GM13977 (cell line): ENCODE data around the gene EXOC4.

Experiments
- DNase-seq: peaks from one replicate; pipeline ENCODE4 v3.0.0; 2012; ENCODE audit warnings: low spot score
- in situ Hi-C: fragments of 300-500 bp; cut with MboI; formaldehyde crosslinking; loops from one replicate; pipeline ENCODE4 v1.12.0; 2022; ENCODE audit warnings: low sequenced_read_pairs, low pct_unique_long_range_greater_than_20kb, mixed read lengths, inconsistent platforms; ENCODE audit not compliant: unreplicated experiment
- TF ChIP-seq, protein P1 (sequence below): IDR thresholded peaks from 2 replicates; pipeline ENCODE4 v1.5.1; 2012; ENCODE audit warnings: mild to moderate bottlenecking, control low read depth; ENCODE audit not compliant: insufficient read depth; ENCODE audit errors: extremely low read depth, missing control alignments

Gene EXOC4

DNA sequence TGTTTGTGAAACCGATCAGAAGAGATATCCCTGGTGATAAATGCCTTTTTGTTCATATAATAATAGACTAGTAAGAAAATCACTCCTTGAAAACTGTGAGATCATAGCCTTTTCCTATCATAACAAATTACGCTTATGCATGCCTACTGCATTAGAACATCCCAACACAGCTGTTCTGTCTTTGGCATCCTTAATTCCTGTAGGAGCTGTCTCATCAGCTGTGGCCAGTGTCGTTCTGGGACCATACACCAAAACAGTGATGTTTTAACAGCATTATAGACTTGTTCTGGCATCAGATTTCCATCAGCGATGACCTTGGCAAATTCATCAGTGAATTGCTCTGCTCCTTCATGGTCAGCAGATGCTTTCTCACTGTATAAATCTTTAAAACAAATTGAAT lies 450.7 kb downstream of the EXOC4 start:
- TF ChIP-seq, protein P1, sequence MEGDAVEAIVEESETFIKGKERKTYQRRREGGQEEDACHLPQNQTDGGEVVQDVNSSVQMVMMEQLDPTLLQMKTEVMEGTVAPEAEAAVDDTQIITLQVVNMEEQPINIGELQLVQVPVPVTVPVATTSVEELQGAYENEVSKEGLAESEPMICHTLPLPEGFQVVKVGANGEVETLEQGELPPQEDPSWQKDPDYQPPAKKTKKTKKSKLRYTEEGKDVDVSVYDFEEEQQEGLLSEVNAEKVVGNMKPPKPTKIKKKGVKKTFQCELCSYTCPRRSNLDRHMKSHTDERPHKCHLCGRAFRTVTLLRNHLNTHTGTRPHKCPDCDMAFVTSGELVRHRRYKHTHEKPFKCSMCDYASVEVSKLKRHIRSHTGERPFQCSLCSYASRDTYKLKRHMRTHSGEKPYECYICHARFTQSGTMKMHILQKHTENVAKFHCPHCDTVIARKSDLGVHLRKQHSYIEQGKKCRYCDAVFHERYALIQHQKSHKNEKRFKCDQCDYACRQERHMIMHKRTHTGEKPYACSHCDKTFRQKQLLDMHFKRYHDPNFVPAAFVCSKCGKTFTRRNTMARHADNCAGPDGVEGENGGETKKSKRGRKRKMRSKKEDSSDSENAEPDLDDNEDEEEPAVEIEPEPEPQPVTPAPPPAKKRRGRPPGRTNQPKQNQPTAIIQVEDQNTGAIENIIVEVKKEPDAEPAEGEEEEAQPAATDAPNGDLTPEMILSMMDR: no peak
- in situ Hi-C loops: no loop called here
- no peak for DNase-seq

DNA sequence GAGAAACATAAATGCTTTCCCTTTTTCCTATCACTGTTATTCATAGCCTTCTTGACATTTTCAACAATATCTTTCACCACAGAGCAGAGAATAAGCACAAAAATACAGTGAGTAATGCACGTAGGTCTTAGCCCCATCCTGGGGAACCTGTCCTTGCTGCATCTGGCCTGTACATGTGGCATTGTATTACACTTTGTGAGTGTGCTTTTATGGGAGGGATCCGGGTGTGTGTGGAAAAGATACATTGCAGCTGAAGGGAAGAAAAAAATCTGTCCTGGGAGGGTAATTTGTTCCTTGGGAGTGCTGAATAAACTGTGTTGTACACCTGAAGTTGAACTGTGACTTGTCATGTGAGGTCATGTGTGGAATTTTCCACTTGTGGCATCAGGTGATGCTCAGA lies 451.6 kb downstream of the EXOC4 start:
- in situ Hi-C loops: no loop called here
- DNase-seq: no peak
- TF ChIP-seq, protein P1: no peak

DNA sequence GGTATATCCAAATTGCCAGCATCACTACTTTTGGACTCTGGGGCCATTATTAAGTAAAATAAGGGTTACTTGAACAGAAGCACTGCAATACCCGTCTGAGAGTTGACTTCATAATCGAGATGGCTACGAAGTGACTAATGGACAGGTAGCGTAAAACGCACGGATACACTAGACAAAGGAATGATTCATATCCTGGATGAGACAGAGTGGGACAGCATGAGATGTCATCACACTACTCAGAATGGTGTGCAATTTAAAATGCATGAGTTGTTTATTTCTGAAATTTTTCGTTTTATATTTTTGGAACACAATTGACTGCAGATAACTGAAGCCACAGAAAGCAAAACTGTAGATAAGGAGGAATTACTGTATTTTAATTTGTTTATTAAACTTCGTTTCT lies 452.7 kb downstream of the EXOC4 start:
- in situ Hi-C loops: no loop called here
- TF ChIP-seq, protein P1: no peak
- no peak for DNase-seq

DNA sequence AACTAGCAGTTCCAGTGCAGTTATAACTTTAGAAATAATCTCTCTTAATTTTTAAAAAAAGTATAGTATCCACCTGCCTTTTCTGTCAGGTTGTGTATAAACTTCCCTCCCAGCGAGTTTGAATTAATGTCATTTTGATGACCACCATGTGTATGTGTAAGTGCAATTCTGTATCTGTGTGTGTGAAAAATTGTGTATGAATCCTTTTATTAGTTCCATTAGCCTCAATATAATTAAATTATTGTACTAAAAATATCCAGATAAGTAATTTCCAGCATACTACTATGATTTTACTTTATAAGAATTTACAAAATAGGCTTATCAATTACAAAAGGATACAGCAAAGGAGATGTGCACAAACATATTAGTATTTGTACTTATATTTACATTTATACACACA lies 453.1 kb downstream of the EXOC4 start:
- in situ Hi-C loops: no loop called here
- DNase-seq: no peak
- TF ChIP-seq, protein P1: no peak

DNA sequence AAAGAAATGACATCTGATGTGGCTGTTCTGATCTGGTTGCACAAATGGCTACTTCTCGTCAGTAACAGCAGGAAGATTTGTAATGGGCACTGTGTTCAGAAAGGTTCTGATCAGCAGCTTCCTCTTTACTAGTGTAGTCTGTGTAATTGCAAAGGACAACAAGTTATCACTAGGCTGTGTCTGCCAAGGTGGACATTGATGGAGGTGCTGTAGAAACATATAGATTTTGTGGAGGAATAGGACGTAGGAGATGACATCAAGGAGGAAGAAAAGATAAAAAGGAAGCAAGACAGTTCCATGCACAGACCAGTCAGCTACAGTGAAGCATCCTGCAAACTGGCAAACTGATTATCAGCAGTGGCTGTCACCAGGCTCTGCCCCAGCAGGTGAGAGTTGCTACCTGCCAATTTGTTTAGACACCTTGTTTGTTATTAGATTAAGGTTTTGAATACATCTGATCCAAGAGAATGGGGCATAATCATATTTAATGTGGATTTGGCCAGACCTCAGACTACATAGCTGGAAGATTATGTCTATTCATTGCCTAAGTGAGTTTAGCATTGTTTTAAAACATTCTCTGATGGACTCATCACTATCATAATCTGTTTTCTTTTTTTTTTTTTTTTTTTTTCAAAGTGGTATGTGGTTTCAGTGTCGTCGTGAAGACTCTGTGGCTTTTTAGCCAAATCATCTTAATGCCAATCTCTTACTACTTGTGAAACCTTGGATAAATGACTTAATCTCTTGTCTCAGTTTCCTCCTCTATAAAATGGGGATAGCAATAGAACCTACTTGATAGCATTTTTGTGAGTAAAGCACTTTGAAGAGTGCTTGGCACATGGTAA lies 456.4 kb downstream of the EXOC4 start:
- no peak for DNase-seq
- TF ChIP-seq, protein P1: no peak
- in situ Hi-C loops: no loop called here

DNA sequence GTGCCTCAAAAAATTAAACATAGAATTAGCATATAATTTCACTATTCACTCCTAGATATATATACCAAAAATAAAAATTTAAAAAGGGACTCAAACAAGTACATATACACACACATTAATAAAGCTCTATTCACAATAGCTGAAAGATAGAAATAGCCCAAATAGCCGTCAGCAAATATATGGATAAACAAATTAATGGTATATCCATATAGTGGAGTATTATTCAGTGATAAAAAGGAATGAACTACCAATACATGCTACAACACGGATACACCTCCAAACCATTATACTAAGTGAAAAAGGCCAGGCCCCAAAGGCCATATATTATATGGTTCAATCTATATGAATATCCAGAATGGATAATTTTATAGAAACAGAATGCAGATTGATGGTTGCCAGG lies 459.7 kb downstream of the EXOC4 start:
- in situ Hi-C loops: no loop called here
- TF ChIP-seq, protein P1: no peak
- DNase-seq: no peak
